Left ventricle myocardium inferior (tissue), 1 donor: ENCODE data around the gene SEC23A. TPM values are rescaled to one million over a fixed set of nuclear protein-coding genes. Genes with fewer than 3 reads are reported as not detected.

Source experiments
- DNase-seq: peaks from one replicate; pipeline ENCODE4 v3.0.0-alpha.2; 2020
- H3K27ac ChIP-seq: fragments of 200-600 bp; replicated peaks from 2 replicates; pipeline ENCODE4 v1.8.0; 2021
- H3K27me3 ChIP-seq: fragments of 200-600 bp; 2 replicates; pipeline ENCODE4 v1.8.0; 2021; ENCODE audit warnings: low read depth
- H3K36me3 ChIP-seq: fragments of 200-600 bp; 2 replicates; pipeline ENCODE4 v1.8.0; 2021
- H3K4me1 ChIP-seq: fragments of 200-600 bp; 2 replicates; pipeline ENCODE4 v1.8.0; 2021
- H3K4me3 ChIP-seq: fragments of 200-600 bp; 2 replicates; pipeline ENCODE4 v1.8.0; 2021; ENCODE audit warnings: mild to moderate bottlenecking, moderate library complexity
- H3K9me3 ChIP-seq: fragments of 200-600 bp; replicated peaks from 2 replicates; pipeline ENCODE4 v1.8.0; 2021
- CTCF ChIP-seq: fragments of 200-600 bp; IDR thresholded peaks from 2 replicates; pipeline ENCODE4 v1.8.0; 2021; ENCODE audit warnings: antibody characterized with exemption, mild to moderate bottlenecking, borderline replicate concordance
- intact Hi-C: fragments of 100-400 bp; cut with micrococcal nuclease; formaldehyde crosslinking; loops from one replicate; pipeline ENCODE4 v1.11.0; 2022
- total RNA-seq: library from RNA; stranded (reverse); fragmentation: NEBNext Ultra II Directional; extraction: Animal tissue kit (Norgen Biotek cat#: 25700); gene quantifications from one replicate; pipeline ENCODE4 v1.2.1, GENCODE V29; 2021
- donor health status: DM: no; HTN: yes; CAD: no; lungs with severe emphysema.

Gene SEC23A
- total RNA-seq, 1 donor from 2014 or later = 75.0 TPM

- no peaks in the 10 kb centered on the region for H3K27me3 ChIP-seq
- no peak overlapping the region for H3K27ac ChIP-seq
- intact Hi-C loops = no loop called here
- no peak for TF ChIP-seq CTCF
- H3K4me1 ChIP-seq = no peaks in the 10 kb centered on the region
- H3K9me3 ChIP-seq = no peaks in the 10 kb centered on the region
- no peak for DNase-seq
- H3K4me3 ChIP-seq = no peak overlapping the region
- H3K36me3 ChIP-seq = peaks cover 43% of the 10 kb centered on the region
These were observed 72.8 kb downstream of the SEC23A start for GRCh38 chr14:39030209-39030608.

GRCh38 chr14:39029789-39030188, 73.2 kb downstream of the SEC23A start:
- Histone ChIP-seq H3K27me3 (no peaks in the 10 kb centered on the region), H3K9me3 (no peaks in the 10 kb centered on the region), H3K36me3 (peaks cover 43% of the 10 kb centered on the region), H3K27ac (no peak overlapping the region), H3K4me3 (no peak overlapping the region), H3K4me1 (no peaks in the 10 kb centered on the region)
- no peak for TF ChIP-seq CTCF
- DNase-seq = no peak
- intact Hi-C loops = no loop called here

GRCh38 chr14:39028620-39029019, 74.4 kb downstream of the SEC23A start:
- H3K9me3 ChIP-seq = no peaks in the 10 kb centered on the region
- peaks cover 43% of the 10 kb centered on the region for H3K36me3 ChIP-seq
- H3K27ac ChIP-seq = no peak overlapping the region
- H3K4me1 ChIP-seq = no peaks in the 10 kb centered on the region
- no peak for TF ChIP-seq CTCF
- no peak for DNase-seq
- H3K4me3 ChIP-seq = no peak overlapping the region
- intact Hi-C loops = no loop called here
- no peaks in the 10 kb centered on the region for H3K27me3 ChIP-seq

GRCh38 chr14:39025810-39026627, 77.0 kb downstream of the SEC23A start:
- H3K27me3 ChIP-seq = no peaks in the 10 kb centered on the region
- no peak overlapping the region for H3K27ac ChIP-seq
- no peak for DNase-seq
- no peak for TF ChIP-seq CTCF
- intact Hi-C loops = no loop called here
- H3K9me3 ChIP-seq = no peaks in the 10 kb centered on the region
- H3K4me1 ChIP-seq = no peaks in the 10 kb centered on the region
- no peak overlapping the region for H3K4me3 ChIP-seq
- H3K36me3 ChIP-seq = peaks cover 17% of the 10 kb centered on the region

- intact Hi-C loops = no loop called here
- H3K27ac ChIP-seq = no peak overlapping the region
- no peak overlapping the region for H3K4me3 ChIP-seq
- TF ChIP-seq CTCF = no peak
- H3K4me1 ChIP-seq = no peaks in the 10 kb centered on the region
- no peaks in the 10 kb centered on the region for H3K27me3 ChIP-seq
- no peaks in the 10 kb centered on the region for H3K9me3 ChIP-seq
- H3K36me3 ChIP-seq = peaks cover 10% of the 10 kb centered on the region
- no peak for DNase-seq
These were observed 77.7 kb downstream of the SEC23A start for GRCh38 chr14:39025250-39025809.
